MG63 (cell line): ENCODE measurements around the gene TNFRSF6B. TPM values are rescaled to one million over a fixed set of nuclear protein-coding genes. Genes with fewer than 3 reads are reported as not detected.

Experiments used
- DNase-seq: peaks from one replicate; pipeline ENCODE4 v3.0.0-alpha.2; 2020
- H3K27me3 ChIP-seq: fragments of 250-450 bp; sonication (Bioruptor Pico); 2 replicates; pipeline ENCODE4 v1.5.1; 2020; ENCODE audit warnings: mild to moderate bottlenecking, moderate library complexity
- H3K36me3 ChIP-seq: fragments of 250-450 bp; sonication (Bioruptor Pico); 2 replicates; pipeline ENCODE4 v1.5.1; 2020; ENCODE audit warnings: mild to moderate bottlenecking, moderate library complexity
- H3K4me3 ChIP-seq: fragments of 250-450 bp; sonication (Bioruptor Pico); 2 replicates; pipeline ENCODE4 v1.5.1; 2020; ENCODE audit warnings: mild to moderate bottlenecking, moderate library complexity
- H3K9me3 ChIP-seq: fragments of 250-450 bp; sonication (Bioruptor Pico); 2 replicates; pipeline ENCODE4 v1.5.1; 2020; ENCODE audit warnings: mild to moderate bottlenecking, moderate library complexity
- total RNA-seq: library from RNA; depleted of rRNA; stranded (reverse); fragments of >200 nt; shearing (Covaris generic); gene quantifications from 2 replicates; pipeline ENCODE4 v1.2.3, GENCODE V29; 2014; ENCODE audit warnings: low replicate concordance

TNFRSF6B gene
- total RNA-seq, 1 experiment from 2014 or later: not detected

- Histone ChIP-seq H3K36me3 (peaks cover 40% of the 10 kb centered on the region), H3K4me3 (no peak overlapping the region), H3K9me3 (0 out of 2 replicates have a peak, but pooled peaks cover 2% of the 10 kb centered on the region), H3K27me3 (no peaks in the 10 kb centered on the region)
- no peak for DNase-seq
Observed at GRCh38 chr20:63690003-63690897, 6.2 kb upstream of the TNFRSF6B start.

GRCh38 chr20:63690898-63691710 is 5.3 kb upstream of the TNFRSF6B start:
- no peak for DNase-seq
- Histone ChIP-seq H3K4me3 (no peak overlapping the region), H3K9me3 (0 out of 2 replicates have a peak, but pooled peaks cover 2% of the 10 kb centered on the region)

GRCh38 chr20:63691711-63692435 is 4.6 kb upstream of the TNFRSF6B start:
- no peak overlapping the region for H3K4me3 ChIP-seq
- H3K36me3 ChIP-seq: peaks cover 32% of the 10 kb centered on the region
- no peaks in the 10 kb centered on the region for H3K27me3 ChIP-seq
- H3K9me3 ChIP-seq: 0 out of 2 replicates have a peak, but pooled peaks cover 2% of the 10 kb centered on the region
- no peak for DNase-seq

More at GRCh38 chr20:63690898-63691710, 5.3 kb upstream of the TNFRSF6B start:
- Histone ChIP-seq H3K36me3 (peaks cover 38% of the 10 kb centered on the region), H3K27me3 (no peaks in the 10 kb centered on the region)

- no peaks in the 10 kb centered on the region for H3K27me3 ChIP-seq
- DNase-seq: peak; percentile 54
Observed at GRCh38 chr20:63692436-63693082, 3.9 kb upstream of the TNFRSF6B start.

GRCh38 chr20:63693083-63693732 is 3.2 kb upstream of the TNFRSF6B start:
- no peaks in the 10 kb centered on the region for H3K27me3 ChIP-seq
- no peak overlapping the region for H3K4me3 ChIP-seq
- H3K36me3 ChIP-seq: peaks cover 35% of the 10 kb centered on the region
- DNase-seq: no peak
- 0 out of 2 replicates have a peak, but pooled peaks cover 2% of the 10 kb centered on the region for H3K9me3 ChIP-seq

More at GRCh38 chr20:63692436-63693082, 3.9 kb upstream of the TNFRSF6B start:
- H3K4me3 ChIP-seq: no peak overlapping the region
- H3K9me3 ChIP-seq: 0 out of 2 replicates have a peak, but pooled peaks cover 2% of the 10 kb centered on the region
- peaks cover 34% of the 10 kb centered on the region for H3K36me3 ChIP-seq

- Histone ChIP-seq H3K4me3 (no peak overlapping the region), H3K36me3 (peaks cover 33% of the 10 kb centered on the region), H3K27me3 (no peaks in the 10 kb centered on the region), H3K9me3 (0 out of 2 replicates have a peak, but pooled peaks cover 2% of the 10 kb centered on the region)
- no peak for DNase-seq
Observed at GRCh38 chr20:63693733-63694583, 2.5 kb upstream of the TNFRSF6B start.

GRCh38 chr20:63694584-63695423 is 1.6 kb upstream of the TNFRSF6B start:
- no peaks in the 10 kb centered on the region for H3K27me3 ChIP-seq
- peaks cover 36% of the 10 kb centered on the region for H3K36me3 ChIP-seq
- DNase-seq: no peak
- H3K9me3 ChIP-seq: 0 out of 2 replicates have a peak, but pooled peaks cover 2% of the 10 kb centered on the region
- no peak overlapping the region for H3K4me3 ChIP-seq

- Histone ChIP-seq H3K36me3 (peaks cover 43% of the 10 kb centered on the region), H3K4me3 (no peak overlapping the region), H3K27me3 (no peaks in the 10 kb centered on the region), H3K9me3 (0 out of 2 replicates have a peak, but pooled peaks cover 2% of the 10 kb centered on the region)
- DNase-seq: no peak
Observed at GRCh38 chr20:63695424-63696305, 787 bp upstream of the TNFRSF6B start.

GRCh38 chr20:63696306-63696627 is 185 bp upstream of the TNFRSF6B start:
- DNase-seq: peak; percentile 41
- no peaks in the 10 kb centered on the region for H3K27me3 ChIP-seq
- 0 out of 2 replicates have a peak, but pooled peaks cover 2% of the 10 kb centered on the region for H3K9me3 ChIP-seq
- H3K4me3 ChIP-seq: no peak overlapping the region
- H3K36me3 ChIP-seq: peaks cover 43% of the 10 kb centered on the region

- H3K36me3 ChIP-seq: peaks cover 45% of the 10 kb centered on the region
Observed at GRCh38 chr20:63697357-63697867, 960 bp downstream of the TNFRSF6B start.

GRCh38 chr20:63697868-63698545 is 1.6 kb downstream of the TNFRSF6B start:
- Histone ChIP-seq H3K36me3 (peaks cover 49% of the 10 kb centered on the region), H3K27me3 (no peaks in the 10 kb centered on the region), H3K4me3 (no peak overlapping the region), H3K9me3 (0 out of 2 replicates have a peak, but pooled peaks cover 2% of the 10 kb centered on the region)
- no peak for DNase-seq

More at GRCh38 chr20:63697357-63697867, 960 bp downstream of the TNFRSF6B start:
- Histone ChIP-seq H3K4me3 (no peak overlapping the region), H3K27me3 (no peaks in the 10 kb centered on the region), H3K9me3 (0 out of 2 replicates have a peak, but pooled peaks cover 2% of the 10 kb centered on the region)
- no peak for DNase-seq

- no peaks in the 10 kb centered on the region for H3K27me3 ChIP-seq
- H3K4me3 ChIP-seq: no peak overlapping the region
- H3K36me3 ChIP-seq: peaks cover 53% of the 10 kb centered on the region
- DNase-seq: peak; percentile 92
- 0 out of 2 replicates have a peak, but pooled peaks cover 2% of the 10 kb centered on the region for H3K9me3 ChIP-seq
Observed at GRCh38 chr20:63698739-63699465, 2.5 kb downstream of the TNFRSF6B start.
